Measurements from ENCODE around the gene FHIP1A.
"Not testable (repeated sequence)": the region's sequence is repeated elsewhere in the genome, so short reads cannot be mapped to it uniquely, and the experiment has no call there.

The FHIP1A gene

GRCh38 chr4:151408630-151409469, at the start of gene FHIP1A:
FHIP1A (plus strand) TSS chr4:151409176; CDS start chr4:151566260, 157,084 bp downstream.
- peak; percentile 65 to 70 for DNase-seq (ENCODE audit: low read depth in 2 of 2)

- no peak for DNase-seq (ENCODE audit: low read depth in 2 of 2)
Measured at GRCh38 chr4:151359576-151359975, 49.4 kb upstream of the FHIP1A start.

DNA sequence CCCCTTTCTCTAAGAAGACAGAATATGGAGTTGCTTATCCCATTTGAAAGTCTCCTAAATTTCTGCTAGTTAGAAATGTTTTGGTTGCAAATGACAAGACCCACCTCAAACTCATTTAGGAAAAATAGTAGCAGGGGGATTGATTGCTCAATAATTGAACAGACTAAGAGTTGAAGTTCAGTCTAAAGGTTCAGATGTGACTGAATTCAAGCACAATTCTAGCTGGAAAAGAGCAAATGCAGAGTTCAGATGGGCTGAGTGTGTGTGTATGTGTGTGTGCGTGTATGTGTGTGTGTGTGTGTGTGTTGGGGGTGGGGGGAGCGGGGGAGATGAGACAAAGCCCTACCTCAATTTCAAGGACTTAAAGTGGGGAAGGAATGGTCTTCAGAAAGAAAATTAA, 47.9 kb upstream of the FHIP1A start:
- DNase-seq (ENCODE audit: low read depth in 2 of 2) = no peak

DNA sequence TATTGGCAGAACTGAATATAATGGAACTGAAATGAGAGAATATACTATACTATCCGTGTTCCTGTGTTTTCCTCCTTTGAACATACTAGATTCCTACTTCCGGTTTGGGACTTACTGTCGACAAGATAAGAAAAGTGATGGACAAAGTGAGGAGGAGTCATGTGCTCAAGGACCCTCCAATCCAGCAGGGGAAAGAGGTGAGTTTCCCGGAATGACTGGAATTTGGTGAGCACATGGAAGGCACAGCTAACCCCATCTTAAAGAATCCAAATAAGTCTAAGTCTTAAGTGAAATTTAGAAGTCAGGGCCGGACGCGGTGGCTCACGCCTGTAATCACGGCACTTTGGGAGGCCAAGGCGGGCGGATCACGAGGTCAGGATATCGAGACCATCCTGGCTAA, 47.0 kb upstream of the FHIP1A start:
- no peak for DNase-seq (ENCODE audit: low read depth in 2 of 2)

GRCh38 chr4:151362404-151363164, 46.4 kb upstream of the FHIP1A start:
- DNase-seq (ENCODE audit: low read depth in 2 of 2) = peak; percentile 64 to 75

GRCh38 chr4:151376540-151376939, 32.4 kb upstream of the FHIP1A start:
- DNase-seq (ENCODE audit: low read depth in 2 of 2) = no peak

- DNase-seq (ENCODE audit: low read depth in 2 of 2) = no peak
Measured at GRCh38 chr4:151389311-151389710, 19.7 kb upstream of the FHIP1A start.

- DNase-seq (ENCODE audit: low read depth in 2 of 2) = not testable (repeated sequence)
Measured at GRCh38 chr4:151389799-151390198, 19.2 kb upstream of the FHIP1A start.

GRCh38 chr4:151395873-151396272, 13.1 kb upstream of the FHIP1A start:
- no peak for DNase-seq (ENCODE audit: low read depth in 2 of 2)

- no peak for DNase-seq (ENCODE audit: low read depth in 2 of 2)
Measured at GRCh38 chr4:151400343-151400742, 8.6 kb upstream of the FHIP1A start.

DNA sequence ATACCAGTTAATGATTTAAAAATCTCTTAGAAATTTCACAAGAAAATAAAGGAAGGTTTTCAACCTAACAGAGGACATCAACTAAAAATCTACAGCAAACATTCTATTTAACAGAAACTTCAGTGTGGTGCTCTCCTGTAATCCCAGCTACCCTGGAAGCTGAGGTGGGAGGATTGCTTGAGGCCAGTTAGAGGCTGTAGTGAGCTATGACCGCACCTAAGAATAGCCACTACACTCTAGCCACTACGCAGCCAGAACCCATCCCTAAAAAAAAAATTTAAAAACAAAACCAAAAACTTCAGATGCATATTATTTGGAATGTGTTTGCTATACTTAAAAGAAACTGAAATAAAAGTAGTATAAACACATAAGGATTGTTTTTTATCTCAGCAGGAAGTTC, 7.2 kb upstream of the FHIP1A start:
- no peak for DNase-seq (ENCODE audit: low read depth in 2 of 2)

DNA sequence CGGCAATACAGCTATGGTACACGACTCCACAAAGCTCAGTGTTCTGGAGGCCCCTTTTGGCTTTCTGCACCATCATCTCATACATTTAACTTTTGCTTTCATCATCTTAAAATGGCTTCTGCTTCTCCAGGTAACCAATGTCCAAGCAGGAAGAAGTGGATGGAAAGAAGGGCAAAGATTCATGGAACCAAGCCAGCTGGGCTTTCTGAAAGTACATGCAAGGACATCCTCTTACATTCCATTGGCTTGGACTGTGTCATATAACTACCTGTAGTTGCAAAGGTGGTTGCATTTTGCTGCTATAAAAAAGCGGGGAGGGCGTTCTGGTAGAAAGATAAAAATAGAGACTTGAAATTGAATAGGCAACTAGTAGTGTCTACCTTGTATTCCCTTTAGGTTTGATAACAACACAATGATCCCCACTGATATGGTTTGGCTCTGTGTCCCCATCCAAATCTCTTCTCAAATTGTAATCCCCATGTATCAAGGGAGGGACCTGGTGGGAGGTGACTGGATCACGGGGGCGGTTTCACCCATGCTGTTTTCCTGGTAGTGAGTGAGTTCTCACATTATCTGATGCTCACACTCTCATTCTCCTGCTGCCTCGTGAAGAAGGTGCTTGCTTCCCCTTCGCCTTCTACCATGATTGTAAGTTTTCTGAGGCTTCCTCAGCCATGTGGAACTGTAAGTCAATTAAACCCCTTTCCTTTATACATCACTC, 6.7 kb upstream of the FHIP1A start:
- no peak for DNase-seq (ENCODE audit: low read depth in 2 of 2)

DNA sequence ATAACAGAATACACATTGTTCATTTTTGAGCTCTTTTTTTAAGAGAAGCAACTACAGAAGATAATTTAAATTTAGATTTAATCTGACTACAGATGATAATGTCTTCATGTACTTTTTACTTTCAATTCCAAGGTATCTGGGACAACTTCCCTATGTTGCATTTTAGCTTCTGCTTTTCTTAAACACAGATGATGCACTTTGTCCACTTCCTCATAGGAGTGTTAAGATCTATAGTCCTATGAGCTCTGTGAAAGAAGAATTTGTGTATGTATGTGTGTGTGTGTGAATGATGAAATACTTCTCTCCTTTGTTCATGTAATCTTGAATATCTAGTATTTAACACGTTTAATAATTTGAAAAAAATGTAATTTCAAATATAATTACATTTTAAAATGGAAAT, 5.3 kb upstream of the FHIP1A start:
- no peak for DNase-seq (ENCODE audit: low read depth in 2 of 2)

GRCh38 chr4:151404802-151405201, 4.2 kb upstream of the FHIP1A start:
- not testable (repeated sequence) for DNase-seq (ENCODE audit: low read depth in 2 of 2)

- no peak for DNase-seq (ENCODE audit: low read depth in 2 of 2)
Measured at GRCh38 chr4:151407018-151407417, 2.0 kb upstream of the FHIP1A start.

DNA sequence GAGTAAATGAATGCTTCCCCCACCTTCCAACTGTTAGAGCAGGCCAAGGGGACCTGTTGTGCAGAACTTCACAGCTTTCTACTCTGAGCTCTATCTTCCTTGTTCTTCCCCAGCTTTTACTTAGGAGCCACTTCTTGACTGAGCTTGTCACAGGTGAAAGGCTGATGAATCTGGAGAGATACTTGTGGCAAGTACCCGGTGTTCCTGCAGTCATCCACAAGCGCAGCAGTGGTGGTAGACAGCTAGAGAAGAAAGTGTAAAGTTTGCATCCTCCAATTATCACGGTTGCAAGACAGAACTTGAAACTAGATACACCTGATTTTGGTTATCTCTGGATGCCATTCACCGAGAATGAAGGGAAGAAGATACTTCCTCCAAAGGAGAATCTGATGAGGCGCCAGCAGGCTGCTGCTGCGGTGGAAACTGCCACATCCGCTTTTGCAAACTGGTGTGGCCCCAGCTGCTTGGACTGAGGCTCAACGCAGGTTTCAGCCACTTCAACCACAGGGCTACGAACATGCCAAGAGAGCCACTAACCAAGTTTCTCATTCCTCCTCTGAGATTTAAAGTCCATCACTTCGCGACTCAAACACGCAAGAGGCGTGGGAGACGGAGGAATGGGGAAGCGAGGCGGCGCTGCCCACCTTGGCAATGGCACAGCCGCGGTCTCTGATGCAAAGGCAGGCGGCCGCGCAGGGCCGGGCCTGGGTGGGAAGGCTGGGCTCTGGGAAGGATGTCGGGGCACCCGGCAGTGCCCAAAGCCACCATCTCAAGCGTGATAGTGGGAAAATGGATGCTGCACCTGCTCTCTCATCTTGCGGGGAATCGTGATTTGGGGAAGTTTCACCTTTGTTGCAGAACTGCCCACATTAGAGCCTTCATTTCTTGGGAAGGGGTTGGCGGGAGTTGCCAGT, 1.3 kb upstream of the FHIP1A start:
- peak in 1 of 2 donors; percentile 22 for DNase-seq (ENCODE audit: low read depth in 2 of 2)

- no peak for DNase-seq (ENCODE audit: low read depth in 2 of 2)
Measured at GRCh38 chr4:151408380-151408629, 671 bp upstream of the FHIP1A start.

- no peak for DNase-seq (ENCODE audit: low read depth in 2 of 2)
Measured at GRCh38 chr4:151409470-151410313, 716 bp downstream of the FHIP1A start.

DNA sequence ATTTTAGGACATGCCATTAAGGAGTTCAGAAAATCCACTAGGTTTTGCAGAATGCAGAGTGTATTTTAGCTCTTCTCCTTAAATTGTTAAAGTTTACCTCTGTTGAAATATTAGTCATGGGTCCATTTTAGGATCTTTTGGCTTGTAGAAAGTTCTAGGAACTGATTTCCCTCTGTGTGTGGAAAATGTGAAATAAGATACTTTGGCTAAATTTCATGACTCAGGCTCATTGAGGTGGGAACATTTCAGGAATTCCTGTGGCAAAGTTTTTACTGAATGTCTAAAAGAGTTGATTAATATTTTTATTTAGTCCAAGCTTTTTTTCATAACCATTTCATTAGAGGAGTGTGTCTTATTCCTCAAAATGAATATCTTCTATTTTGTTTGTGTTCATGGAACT, 7.0 kb downstream of the FHIP1A start:
- DNase-seq (ENCODE audit: low read depth in 2 of 2) = no peak

DNA sequence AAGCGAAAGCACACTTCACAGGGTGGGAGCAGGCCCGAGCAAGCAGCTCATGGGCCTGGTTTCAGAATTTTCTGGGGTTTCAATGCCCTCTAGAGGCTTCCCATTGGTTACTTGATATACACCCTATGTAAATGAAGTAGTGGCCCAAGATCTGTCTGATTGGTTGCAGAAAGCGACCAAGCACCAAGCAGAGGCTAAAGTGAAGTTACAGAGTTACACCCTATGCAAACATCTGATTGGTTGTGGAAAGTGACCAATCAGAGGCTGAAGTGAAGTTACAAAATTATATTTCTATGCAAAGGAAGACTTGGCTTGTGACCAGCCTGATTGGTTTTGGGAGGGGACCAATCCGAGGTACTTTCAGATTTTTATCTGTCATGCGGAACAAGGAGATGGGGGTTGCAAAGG, 8.2 kb downstream of the FHIP1A start:
- DNase-seq (ENCODE audit: low read depth in 2 of 2) = no peak

Measured in activated CD4-positive, alpha-beta T cell treated with anti-CD3 and anti-CD28 coated beads for 24 hours (primary cell).